Large intestine (tissue), 3 donors: ENCODE measurements around the gene CACNA1A. TPM values are rescaled to one million over a fixed set of nuclear protein-coding genes. Genes with fewer than 3 reads are reported as not detected.

Experiments used
- DNase-seq, 2 donors: peaks; one replicate each; pipeline versions ENCODE4 v3.0.0 to v3.0.0-alpha.2; 2013
- H3K27ac ChIP-seq: one replicate; pipeline ENCODE4 v1.5.1; 2013; ENCODE audit warnings: low read length
- H3K27me3 ChIP-seq: 2 replicates; pipeline ENCODE4 v1.6.1; 2013; ENCODE audit warnings: low read length; ENCODE audit not compliant: control insufficient read depth, insufficient read depth
- H3K36me3 ChIP-seq: 2 replicates; pipeline ENCODE4 v1.6.1; 2013; ENCODE audit warnings: low read length; ENCODE audit not compliant: control insufficient read depth, insufficient read depth
- H3K4me1 ChIP-seq: one replicate; pipeline ENCODE4 v1.6.1; 2013; ENCODE audit warnings: low read length; ENCODE audit not compliant: control insufficient read depth, insufficient read depth
- H3K4me3 ChIP-seq: one replicate; pipeline ENCODE4 v1.5.1; 2013; ENCODE audit warnings: low read length
- H3K9me3 ChIP-seq: one replicate; pipeline ENCODE4 v1.6.1; 2013; ENCODE audit warnings: mild to moderate bottlenecking, low read depth, low read length, moderate library complexity; ENCODE audit not compliant: control insufficient read depth
- WGBS: methylation state at CpG from one replicate; pipeline ENCODE4 v1.1.5; 2013; ENCODE audit warnings: low lambda C conversion rate; ENCODE audit not compliant: insufficient coverage; 5-methylcytosine and 5-hydroxymethylcytosine counted together
- polyA plus RNA-seq: library from polyadenylated mRNA; unstranded; fragments of 120-200 nt; gene quantifications from one replicate; pipeline ENCODE4 v1.2.1, GENCODE V29; 2013

CACNA1A gene
- polyA plus RNA-seq, 1 donor, result 14.8 TPM

- Histone ChIP-seq H3K4me1 (no peaks in the 10 kb centered on the region), H3K36me3 (no peaks in the 10 kb centered on the region), H3K9me3 (no peaks in the 10 kb centered on the region), H3K4me3 (no peak overlapping the region), H3K27me3 (peaks cover 18% of the 10 kb centered on the region), H3K27ac (no peak overlapping the region)
- DNase-seq, result peak in 1 of 2 donors; percentile 13
- no CpG with 5 or more reads among the region's 92 CpGs for WGBS
These were observed 207.5 kb downstream of the CACNA1A start for GRCh38 chr19:13298565-13299481.

DNA sequence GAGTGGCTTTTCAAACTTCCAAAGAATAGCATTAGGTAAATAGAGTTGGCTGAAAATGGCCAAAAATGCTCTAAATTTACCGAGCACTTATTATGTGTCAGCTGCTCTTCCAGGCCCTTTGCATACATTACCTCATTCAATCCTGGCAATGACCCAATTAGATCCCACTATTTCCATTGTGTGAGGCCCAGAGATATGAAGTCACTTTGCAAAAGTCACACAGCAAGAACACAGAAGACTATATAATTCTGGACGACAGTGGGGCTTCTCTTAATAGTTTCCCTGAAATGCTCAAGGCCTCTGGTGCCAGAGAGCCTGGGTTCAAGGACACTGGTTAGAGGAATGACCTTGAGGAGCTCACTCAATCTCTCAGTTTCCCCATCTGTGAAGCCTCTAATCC lies 209.3 kb downstream of the CACNA1A start:
- Histone ChIP-seq H3K4me3 (no peak overlapping the region), H3K4me1 (no peaks in the 10 kb centered on the region), H3K27me3 (peaks cover 16% of the 10 kb centered on the region), H3K27ac (no peak overlapping the region), H3K36me3 (no peaks in the 10 kb centered on the region), H3K9me3 (no peaks in the 10 kb centered on the region)
- no CpG with 5 or more reads among the region's 2 CpGs for WGBS
- DNase-seq, result no peak

- Histone ChIP-seq H3K27me3 (peaks cover 14% of the 10 kb centered on the region), H3K36me3 (no peaks in the 10 kb centered on the region), H3K4me3 (no peak overlapping the region), H3K9me3 (no peaks in the 10 kb centered on the region), H3K27ac (no peak overlapping the region), H3K4me1 (no peaks in the 10 kb centered on the region)
- 79% methylated on average over 3 of the region's 5 CpGs for WGBS
- DNase-seq, result no peak
These were observed 211.3 kb downstream of the CACNA1A start for GRCh38 chr19:13294812-13295567.

- WGBS, result 80% methylated on average over 2 of the region's 3 CpGs
These were observed 214.4 kb downstream of the CACNA1A start for GRCh38 chr19:13291913-13292312.

GRCh38 chr19:13290741-13291140 lies 215.5 kb downstream of the CACNA1A start:
- H3K4me1 ChIP-seq, result no peaks in the 10 kb centered on the region
- no peaks in the 10 kb centered on the region for H3K9me3 ChIP-seq
- H3K27me3 ChIP-seq, result no peaks in the 10 kb centered on the region
- no peak for DNase-seq
- WGBS, result no CpG with 5 or more reads among the region's 4 CpGs
- H3K27ac ChIP-seq, result no peak overlapping the region
- H3K4me3 ChIP-seq, result no peak overlapping the region
- no peaks in the 10 kb centered on the region for H3K36me3 ChIP-seq

More at GRCh38 chr19:13291913-13292312, 214.4 kb downstream of the CACNA1A start:
- DNase-seq, result no peak
- Histone ChIP-seq H3K9me3 (no peaks in the 10 kb centered on the region), H3K4me1 (no peaks in the 10 kb centered on the region), H3K27ac (no peak overlapping the region), H3K4me3 (no peak overlapping the region), H3K36me3 (no peaks in the 10 kb centered on the region), H3K27me3 (no peaks in the 10 kb centered on the region)

DNA sequence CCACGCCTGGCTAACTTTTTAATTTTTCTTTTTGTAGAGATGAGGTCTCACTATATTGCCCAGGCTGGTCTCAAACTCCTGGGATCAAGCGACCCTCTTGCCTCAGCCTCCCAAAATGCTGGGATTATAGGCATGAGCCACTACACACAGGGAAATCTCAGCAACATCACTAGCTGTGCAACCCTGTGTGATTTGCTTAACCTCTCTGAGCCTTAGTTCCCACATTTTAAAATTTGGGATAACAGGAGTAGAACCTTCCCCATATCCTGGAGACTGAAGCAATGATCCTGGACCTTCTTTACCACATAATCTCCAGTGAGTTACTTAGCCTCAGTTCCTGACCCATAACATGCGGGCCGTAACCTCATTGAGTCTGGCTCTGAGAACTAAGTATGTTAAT lies 217.0 kb downstream of the CACNA1A start:
- H3K27me3 ChIP-seq, result no peaks in the 10 kb centered on the region
- H3K27ac ChIP-seq, result no peak overlapping the region
- no peak overlapping the region for H3K4me3 ChIP-seq
- 100% methylated on average over 1 of the region's 4 CpGs for WGBS
- no peaks in the 10 kb centered on the region for H3K9me3 ChIP-seq
- no peak for DNase-seq
- no peaks in the 10 kb centered on the region for H3K36me3 ChIP-seq
- no peaks in the 10 kb centered on the region for H3K4me1 ChIP-seq

DNA sequence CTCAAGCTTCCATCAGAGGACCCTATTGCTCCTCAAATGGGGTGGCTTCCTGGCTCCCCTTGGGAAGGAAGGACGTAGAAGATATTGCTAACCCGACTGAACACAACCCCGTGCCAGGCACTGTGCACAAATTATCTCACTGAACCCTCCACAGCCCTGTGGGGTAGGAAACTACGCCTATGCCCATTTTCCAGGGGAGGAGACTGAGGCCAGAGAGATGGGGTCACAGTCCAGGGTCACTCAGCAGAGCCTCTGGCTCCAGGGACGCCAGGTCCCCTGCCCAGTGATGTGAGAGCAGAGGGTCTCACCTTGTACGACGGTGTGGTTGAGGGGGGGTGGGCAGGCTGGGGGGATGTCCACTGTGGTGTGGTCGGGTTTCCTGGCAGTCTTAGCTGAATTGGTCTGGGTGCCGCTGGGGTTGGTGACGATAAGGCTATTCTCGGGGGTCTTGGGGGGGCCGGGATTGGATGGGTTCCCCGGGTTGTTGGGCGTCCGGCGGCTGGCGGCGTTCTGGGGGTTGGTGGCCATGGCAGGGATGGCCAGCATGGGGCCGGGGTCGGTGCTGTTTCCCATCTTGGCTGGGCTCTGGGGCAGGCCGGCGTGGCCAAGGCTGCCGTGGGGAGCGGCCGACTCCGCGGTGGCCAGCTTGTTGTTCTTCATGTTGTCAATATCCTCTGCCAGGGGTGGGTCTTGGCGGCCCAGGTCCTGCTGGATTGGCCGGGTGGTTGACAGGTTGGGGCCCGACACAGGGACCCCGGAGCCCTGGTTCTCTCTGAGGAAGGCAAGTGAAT lies 219.9 kb downstream of the CACNA1A start:
- Histone ChIP-seq H3K27ac (no peak overlapping the region), H3K4me1 (no peaks in the 10 kb centered on the region), H3K9me3 (no peaks in the 10 kb centered on the region), H3K27me3 (no peaks in the 10 kb centered on the region), H3K4me3 (no peak overlapping the region), H3K36me3 (no peaks in the 10 kb centered on the region)
- no CpG with 5 or more reads among the region's 31 CpGs for WGBS
- DNase-seq, result no peak

- Histone ChIP-seq H3K9me3 (no peaks in the 10 kb centered on the region), H3K27ac (no peak overlapping the region), H3K4me3 (no peak overlapping the region), H3K4me1 (no peaks in the 10 kb centered on the region), H3K36me3 (no peaks in the 10 kb centered on the region), H3K27me3 (no peaks in the 10 kb centered on the region)
- WGBS, result no CpG with 5 or more reads among the region's 13 CpGs
- no peak for DNase-seq
These were observed 221.1 kb downstream of the CACNA1A start for GRCh38 chr19:13284929-13285928.

GRCh38 chr19:13283871-13284270 lies 222.4 kb downstream of the CACNA1A start:
- Histone ChIP-seq H3K27me3 (no peaks in the 10 kb centered on the region), H3K9me3 (no peaks in the 10 kb centered on the region), H3K27ac (no peak overlapping the region), H3K4me3 (no peak overlapping the region), H3K4me1 (no peaks in the 10 kb centered on the region), H3K36me3 (no peaks in the 10 kb centered on the region)
- DNase-seq, result no peak
- no CpG with 5 or more reads among the region's 1 CpG for WGBS
